Muscle of arm (tissue), 12 donors: ENCODE data around the gene ALOX5AP. TPM values are rescaled to one million over a fixed set of nuclear protein-coding genes. Genes with fewer than 3 reads are reported as not detected.

ENCODE experiments used
- DNase-seq: peaks from one replicate; pipeline ENCODE4 v3.0.0-alpha.2; 2013
- polyA plus RNA-seq, 12 donors: library from polyadenylated mRNA; unstranded; fragments of 120-200 nt; gene quantifications; one replicate each; pipeline ENCODE4 v1.2.1, GENCODE V29; 2013; ENCODE audit not compliant: insufficient read length in 12 of 12

The ALOX5AP gene
- polyA plus RNA-seq, 12 donors, result 3.6 to 9.4 (median 4.9) TPM; not detected in 2

DNA sequence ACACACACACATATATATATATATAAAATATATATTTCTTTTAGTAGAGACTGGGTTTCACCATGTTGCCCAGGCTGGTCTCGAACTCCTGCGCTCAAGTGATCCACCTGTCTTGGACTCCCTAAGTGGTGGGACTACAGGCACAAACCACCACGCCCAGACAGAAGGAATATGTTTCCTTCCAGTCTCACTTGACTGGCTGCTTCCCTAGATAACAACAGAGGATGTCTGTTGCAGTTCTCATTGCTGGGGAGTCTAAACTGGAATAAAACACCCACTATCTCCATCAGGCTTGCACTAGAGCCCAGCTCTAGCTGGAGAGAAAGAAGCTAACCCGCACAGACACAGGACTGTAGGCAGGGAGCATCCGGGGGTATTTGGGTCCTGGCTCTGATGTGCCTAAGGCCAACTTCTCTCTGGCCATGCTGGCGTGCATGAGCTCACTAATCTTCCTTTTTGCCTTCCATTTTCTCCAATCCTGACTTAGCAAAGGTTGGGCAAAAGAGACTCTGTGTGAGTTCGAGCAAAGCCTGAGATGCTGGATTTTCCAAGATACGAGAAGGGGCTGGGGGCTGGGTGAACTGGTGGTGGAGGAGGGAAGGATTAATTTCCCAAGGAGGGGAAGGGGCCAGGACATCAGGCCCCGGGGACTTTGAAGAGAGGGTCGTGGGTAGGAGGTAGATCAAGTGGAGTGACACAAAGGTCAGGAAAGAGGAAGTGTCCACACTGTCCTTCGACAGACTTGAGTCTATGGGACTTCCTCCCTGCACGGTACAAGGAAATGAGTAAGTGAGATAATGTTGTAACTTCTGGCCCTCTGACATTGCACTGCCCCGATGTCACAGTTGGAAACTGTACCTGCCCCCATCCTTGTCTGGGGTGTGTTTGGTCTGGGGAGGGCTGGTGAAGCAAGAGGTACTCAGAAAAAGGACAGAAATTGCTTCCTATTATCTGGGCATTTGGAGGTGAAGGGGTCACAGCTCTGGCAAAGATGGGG is 22.5 kb upstream of the ALOX5AP start:
- DNase-seq, result no peak

DNA sequence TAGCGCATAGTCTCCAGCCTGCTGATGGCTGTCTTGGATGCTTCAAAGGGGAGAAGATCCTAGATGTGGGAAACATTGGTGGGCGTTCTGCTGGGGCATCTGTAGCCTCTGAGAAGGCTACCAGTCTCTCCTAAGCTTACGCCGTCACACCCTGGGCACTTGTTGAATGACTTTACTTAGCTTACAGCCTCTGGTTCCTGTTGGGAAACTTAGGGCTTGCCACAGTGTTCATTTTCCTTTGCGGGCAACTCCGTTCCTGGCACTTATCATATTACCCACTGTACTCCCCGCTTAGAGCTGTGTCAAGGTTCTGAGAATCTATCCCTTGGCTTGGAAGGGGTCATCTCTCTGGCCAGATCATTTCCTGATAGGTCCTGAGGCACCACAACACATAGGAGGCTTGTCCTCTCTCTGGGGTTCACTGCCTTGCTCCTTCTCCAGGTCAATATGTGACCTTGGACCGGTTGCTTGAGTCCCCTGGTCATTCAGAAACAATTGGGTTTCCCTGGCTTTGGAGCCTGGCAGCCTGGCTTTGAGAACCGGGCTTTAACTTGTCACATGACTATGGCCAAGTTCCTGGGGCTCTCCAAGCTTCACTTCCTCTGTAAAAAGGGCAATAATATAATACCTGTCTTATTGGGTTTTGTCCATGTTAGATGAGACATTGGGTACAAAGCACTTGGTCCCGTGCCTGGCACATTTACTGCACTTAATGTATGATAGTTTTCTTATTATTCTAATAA is 20.5 kb upstream of the ALOX5AP start:
- DNase-seq, result no peak

DNA sequence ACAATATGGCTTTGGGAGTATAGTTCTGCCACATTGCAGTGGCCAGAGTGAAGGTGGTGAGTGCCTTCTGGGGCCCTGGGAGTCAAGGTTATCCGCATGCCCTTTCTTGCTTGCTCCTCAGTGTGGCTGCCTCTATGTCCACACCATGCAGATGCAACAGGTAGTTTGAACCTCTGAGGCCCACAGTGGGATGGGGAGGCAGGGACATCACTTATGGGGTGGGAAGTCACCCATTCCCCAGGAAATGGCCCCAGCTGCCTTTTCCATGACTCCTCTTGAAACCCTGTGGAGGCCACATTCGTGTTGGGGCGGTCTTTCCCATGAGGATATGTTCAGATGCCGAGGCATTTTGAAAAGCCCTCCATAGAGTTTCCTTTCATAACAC is 20.0 kb upstream of the ALOX5AP start:
- no peak for DNase-seq

DNA sequence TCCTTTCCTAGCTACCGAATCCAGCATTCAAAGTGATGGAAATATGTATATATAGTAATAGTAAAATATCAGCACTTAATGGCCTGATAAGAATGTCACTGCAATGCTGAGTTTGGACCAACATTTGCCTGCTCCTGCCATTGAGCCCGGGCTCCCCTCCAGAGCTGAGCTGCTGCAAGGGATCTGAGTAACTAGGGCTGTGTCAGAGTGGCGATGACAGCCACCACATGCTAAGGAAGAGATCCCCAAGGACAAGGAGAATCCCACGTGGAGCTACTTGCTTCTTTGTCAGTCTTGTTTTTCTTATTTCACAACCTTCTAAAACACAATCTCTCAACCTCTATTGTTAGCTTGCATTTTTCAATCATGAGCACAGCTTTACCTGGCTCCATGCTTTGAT is 19.5 kb upstream of the ALOX5AP start:
- DNase-seq, result no peak

DNA sequence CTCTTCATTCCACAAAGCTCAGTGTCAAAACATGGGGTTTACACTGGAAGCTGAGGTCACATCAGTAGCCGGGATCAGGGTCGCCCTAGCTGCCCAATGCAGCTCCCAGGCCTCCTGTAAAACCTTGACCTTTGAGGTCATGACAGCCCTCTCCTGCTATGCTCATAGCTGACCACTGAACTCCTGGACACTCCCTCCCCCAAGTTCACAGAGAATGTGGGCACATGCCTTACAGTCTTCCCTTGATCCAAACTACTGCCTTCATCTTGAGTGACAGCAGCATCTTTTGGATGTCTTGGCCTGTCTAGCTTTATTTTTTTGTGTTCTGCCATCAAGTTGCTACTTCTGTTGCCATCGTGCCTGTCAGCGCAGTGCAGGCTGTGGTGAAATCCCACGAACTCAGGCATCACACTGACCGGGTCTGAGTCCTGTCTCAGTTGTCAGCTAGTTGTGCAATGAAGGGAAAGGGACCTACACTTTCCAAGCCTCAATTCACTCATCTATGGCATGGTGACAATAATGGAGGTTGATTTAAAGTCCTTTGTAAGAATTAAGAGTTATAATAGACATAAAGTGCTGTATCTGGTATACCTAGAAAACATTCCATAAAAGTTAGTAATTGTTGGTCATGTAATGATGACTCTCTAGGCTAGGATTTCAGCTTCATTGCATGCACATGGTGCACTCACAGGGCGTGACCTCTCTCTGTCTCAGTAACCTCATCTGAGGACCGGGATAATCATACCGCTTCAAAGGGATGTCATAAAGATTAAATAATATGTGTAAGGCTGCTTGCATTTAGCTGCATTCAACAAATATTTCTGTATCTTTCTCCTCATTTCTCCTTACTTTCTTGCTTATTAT is 16.4 kb upstream of the ALOX5AP start:
- DNase-seq, result no peak

DNA sequence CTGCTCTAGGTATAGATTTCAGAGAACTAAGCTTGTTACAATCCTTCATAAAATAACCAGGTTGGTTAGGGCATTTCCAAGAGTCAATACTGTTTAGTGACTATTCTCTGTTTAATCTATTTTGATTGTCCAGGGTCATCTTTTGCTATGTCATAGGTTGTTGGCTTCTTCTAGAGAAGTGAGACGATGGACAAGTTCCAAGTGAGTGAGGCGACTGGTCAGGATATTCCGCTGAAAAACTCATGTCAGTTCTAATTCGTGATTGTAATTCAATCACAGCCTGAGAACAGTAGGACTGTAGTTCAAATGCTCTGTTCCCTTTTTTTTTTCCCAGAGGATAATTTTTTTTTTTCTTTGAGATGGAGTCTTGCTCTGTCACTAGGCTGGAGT is 15.8 kb upstream of the ALOX5AP start:
- no peak for DNase-seq

DNA sequence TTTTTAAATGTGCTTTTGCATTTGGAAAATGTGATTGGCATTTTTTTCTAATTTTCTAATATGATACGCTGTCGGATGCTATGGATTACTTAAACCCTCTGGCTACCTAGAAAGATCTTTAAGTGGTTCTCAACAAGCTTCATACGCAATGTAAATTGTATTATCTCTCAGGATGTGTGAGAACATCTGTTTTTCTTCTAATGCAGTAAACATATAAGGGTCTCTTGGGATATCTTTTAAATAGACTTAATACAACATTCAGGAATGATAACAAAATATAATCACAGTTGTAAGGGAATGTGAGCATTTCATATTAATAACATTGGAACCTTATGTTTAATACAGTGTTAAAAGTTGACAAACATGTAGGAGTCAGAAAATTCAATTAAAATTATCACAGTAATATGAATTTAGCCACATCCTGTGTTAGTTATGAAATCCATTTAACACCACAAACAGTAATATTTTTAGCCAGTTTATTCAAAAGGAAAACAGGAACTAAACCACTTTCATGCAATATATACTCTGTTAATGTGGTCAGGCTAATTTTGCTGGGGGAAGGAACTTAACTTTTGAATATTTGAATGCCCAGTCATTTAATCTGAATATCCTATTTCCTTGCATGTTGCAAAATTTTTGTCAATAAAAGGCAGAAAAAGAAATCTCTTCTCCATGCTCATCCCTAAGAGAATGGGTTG is 15.0 kb upstream of the ALOX5AP start:
- DNase-seq, result no peak

DNA sequence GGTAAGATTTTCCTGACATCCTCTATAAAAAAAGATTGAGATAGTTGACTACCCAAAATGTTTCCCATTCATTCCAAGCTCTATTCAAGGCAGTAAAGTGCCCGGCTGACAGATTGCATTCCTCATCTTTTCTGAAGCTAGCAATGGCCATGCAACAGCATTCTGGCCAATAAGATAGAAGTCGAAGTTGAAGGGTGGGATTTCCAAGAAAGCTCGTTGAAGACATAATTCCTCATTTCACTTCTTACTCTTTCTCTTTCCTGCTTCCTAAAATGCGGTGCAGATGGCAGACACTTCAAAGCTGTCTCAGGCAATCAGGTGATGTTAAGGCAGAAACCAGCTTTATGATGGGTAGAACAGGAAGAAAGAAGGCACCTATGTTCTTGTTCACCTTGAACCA is 13.4 kb upstream of the ALOX5AP start:
- no peak for DNase-seq

DNA sequence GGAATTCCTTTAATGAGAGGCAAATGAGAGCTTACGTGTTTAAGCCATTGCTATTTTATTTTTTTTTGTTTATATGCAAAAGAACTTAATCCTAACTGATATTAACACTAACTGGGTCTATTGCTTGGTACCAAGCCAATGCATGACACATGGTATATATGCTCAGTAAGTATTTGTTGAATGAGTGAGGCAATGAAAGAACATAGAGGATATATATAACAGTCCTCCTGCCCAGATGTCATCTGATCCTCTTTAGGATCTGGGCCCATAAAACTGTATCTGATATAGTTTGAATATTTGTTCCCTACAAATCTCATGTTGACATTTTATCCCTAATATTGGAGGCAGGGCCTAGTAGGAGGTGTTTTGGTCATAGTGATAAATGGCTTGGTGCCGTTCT is 13.0 kb upstream of the ALOX5AP start:
- DNase-seq, result no peak

DNA sequence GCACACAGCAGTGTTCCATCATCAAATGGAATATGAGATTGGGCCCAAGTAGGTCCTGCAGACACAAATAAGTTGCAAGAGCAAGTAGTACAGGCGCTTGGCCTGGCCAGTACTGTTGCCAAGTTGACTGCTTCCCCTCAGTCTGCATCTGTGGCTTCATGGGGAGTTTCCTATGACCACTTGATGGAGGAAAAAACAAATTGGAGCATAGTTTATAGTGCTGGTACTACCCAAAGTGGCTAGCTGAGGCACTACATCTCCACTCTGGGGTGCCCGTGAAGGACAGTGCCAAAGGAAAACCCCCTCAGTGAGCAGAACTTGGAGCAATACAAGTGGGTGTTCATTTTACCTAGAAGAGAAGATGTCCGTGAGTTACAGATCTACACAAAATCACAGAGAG is 10.6 kb upstream of the ALOX5AP start:
- no peak for DNase-seq

DNA sequence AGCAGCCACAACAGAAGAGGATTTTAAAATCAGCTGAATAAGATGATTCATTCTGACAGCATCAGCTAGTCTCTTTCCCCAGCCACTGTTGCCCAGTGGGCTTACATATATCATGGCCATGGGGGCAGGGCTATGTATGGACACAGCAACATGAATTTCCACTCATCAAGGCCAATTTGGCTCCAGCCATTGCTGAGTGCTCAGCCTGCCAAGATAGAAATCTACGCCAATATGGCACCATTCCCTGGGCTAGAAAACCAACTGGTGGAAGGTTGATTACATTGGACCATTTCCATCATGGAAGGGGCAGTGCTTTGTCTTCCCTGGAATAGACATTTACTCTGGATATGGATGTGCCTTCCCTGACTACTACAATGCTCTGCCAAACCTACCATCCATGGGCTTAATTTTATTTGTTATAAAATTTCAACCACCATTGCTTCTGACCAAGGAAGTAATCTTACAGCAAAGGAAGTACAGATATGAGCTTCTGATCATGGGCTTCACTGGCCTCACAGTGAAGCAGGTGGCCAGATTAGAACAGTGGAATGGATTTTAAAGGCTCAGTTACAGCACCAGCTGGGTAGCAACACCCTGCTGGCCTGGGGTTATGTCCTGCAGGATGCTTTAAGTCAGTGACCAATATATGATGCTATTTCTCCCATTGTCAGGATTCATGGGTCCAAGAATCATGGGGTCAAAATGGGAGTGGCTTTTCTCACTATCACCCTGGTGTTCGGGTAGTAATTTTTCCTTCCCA is 9.8 kb upstream of the ALOX5AP start:
- peak; percentile 66 for DNase-seq

DNA sequence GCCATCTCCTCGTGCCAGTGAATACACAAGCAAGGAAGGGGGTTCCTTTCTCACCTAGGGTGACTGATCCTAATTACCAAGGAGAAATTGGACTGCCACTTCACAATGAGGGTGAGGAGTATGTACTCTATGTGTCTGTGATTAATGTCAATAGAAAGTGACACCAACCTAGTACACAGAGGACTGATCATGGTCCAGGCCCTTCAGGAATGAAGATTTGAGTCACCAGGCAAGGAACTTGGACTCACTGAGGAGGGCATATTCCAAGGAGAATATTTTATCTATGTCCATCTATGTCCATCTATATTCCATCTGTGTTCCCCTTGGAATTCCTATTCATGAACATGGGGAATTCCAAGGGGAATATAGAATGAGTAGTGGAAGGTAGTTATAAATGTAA is 9.2 kb upstream of the ALOX5AP start:
- DNase-seq, result no peak

DNA sequence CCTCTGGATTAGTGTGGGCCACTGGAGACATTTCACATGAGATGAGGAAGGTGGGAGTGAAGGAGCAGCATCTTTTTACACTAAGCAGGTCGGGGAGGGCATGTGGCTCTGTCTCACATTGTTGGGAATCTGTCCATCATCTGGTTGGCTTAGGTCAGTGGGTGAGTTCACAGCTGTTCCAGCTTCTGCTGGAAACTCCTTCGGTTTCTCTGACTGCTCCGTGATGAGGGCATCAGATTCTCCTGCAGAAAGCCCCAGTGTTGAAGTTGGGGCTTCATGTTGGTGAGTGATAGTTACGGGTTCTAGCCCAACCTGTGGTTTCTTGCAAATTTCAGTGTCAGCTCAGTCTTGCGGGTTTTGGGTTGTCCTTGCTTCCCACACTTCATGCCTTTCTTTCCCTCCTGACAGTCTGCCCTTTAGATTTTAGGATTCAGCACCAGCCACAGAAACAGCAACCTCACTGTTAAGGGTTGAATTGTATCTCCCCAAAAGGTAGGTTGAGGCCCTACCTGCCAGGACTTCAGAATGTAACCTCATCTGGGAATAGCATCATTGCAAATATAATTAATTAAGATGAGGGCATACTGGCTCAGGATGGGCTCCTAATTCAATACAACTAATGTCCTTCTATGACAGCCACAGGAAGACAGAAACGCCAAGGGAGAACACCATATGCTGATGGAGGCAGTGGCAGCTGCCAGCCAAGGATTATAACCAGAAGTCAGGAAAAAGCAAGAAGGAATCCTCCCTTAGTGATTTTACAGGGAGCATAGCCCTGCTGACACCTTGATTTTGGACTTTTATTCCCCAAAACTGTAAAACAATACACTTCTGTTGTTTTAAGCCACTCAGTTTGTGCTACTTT is 7.6 kb upstream of the ALOX5AP start:
- no peak for DNase-seq

DNA sequence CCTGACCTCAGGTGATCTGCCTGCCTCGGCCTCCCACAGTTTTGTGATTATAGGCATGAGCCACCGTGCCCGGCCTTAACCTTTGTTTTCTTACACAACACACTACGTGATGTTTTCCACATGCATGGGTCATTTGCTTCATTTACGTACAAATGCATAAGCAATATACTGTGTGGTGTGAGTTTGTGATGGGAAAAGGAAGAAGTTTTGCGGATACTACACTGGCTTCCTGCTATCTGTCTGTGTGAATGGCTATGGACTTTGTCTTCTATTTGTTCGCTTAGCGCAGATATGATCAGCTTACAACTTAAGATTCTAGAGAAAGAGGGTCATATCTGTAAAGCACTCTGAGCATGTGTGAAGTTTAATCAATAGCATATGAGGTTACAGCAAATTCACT is 5.5 kb upstream of the ALOX5AP start:
- DNase-seq, result no peak

DNA sequence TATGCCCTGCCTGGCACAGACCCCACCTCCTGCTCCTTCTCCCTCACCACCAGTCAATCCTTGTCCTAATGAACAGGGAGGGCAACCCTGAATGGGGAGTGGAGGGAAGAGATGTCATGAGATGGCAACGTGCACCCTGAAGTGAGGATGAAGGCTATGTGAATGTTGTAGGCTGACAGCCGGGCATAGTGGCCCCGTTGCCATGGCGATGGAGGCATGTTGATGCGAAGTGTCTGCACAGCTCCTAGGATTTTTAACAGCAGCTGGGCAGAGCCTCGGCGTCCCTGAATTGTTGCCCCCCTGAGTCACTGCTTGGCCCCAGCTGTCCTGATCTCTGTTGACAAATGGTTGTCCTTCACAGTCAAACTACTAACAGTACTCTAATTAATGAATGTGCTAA is 4.8 kb upstream of the ALOX5AP start:
- DNase-seq, result no peak

DNA sequence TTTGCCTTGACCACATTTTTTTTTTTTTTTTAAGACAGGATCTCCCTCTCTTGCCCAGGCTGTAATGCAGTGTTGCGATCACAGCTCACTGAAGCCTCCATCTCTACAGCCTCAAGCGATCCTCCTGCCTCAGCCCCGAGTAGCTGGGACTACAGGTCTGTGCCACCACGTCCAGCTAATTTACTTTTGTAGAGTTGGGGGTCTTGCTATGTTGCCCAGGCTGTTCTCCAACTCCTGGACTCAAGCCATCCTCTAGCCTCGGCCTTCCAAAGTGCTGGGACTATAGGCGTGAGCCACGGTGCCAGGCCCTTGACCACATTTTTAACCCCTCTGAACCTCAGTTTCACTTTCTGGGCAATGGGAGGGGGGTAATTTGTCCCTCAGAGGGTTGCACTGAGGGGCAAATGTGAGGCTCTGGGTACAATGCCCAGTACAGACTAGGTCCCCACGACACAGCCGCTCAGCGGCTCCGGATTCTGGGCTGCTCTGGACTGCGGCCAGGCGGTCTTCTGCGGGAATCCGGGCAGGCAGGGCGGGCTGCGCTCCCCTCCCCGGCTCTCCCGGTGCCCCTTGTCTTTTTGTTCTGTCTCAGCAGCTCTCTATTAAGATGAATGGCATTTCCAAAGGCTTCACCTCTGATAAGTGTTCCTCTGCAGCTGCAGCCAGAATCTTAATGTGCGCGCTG is 3.8 kb upstream of the ALOX5AP start:
- DNase-seq, result no peak

DNA sequence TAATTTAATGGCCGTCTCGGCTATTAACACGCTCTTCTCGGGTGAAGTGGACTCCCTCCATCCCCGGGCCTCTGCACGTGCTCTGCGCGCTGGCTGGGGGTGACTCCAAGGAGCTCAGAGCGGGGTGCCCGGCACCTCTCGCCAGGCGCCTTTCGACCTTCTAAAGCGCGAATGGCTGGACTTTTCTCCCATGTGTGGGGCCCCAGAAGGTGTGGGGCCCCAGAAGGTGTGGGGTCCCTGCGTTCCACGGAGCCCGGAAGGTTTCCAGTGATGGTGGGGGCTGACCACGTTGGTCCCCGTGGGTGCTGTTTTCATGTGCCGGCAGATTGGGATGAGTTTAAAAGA is 3.3 kb upstream of the ALOX5AP start:
- no peak for DNase-seq

DNA sequence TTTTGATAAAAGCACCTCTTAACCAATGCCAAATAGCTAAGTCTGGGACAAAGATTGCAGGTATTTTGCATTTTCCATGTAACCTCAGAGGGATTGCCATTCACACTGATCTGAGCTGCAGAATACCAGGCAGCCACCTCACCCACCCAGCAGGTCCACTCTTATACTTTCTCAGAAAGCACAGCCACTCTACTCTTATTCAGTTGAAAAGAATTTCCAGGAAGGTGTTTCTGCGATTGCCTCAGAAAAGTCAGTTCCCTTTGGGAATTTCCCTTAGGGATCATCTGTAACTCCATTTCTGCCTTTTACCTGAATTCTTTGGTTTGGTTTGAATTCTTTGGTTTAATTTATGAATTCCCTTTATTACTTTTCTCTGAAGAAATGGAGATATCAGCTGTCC is 904 bp upstream of the ALOX5AP start:
- DNase-seq, result no peak

DNA sequence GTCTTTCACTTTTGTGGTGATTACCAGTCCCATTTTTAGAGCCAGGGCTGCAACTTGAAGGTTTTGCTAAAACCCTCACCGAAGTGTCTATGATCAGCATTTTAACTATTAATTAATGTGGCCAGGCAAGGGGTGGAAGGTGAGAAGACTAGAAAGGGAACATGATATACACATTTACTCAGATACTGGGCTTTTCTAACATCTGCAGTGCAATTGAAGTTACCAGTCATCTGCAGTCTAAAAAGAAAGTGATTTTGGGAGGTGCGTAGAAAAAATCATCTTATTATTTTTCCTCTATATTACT is 481 bp downstream of the ALOX5AP start:
- DNase-seq, result no peak
